ENCODE data around the gene COMMD7. TPM values are rescaled to one million over a fixed set of nuclear protein-coding genes. Genes with fewer than 3 reads are reported as not detected.

Gene COMMD7
- total RNA-seq, 1 donor from 2014 or later, result 82.9 TPM

DNA sequence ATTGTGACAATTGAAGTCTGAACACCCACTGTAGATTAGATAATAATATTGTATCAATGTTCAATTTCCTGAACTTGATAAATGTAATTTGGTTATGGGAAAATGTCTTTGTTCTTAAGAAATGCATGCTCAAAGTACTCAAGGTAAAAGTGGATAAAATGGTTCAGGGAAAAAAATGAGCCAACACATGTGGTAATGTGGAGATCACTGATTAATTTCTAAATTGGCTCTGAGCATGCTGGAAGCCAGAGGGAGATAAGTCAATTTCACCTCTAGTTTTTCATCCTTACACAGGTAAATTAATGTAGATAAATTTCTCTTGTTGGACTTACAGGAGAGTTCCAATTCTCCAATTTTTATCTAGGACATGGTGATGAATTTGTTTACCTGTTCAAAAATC lies 8.0 kb upstream of the COMMD7 start:
- H3K36me3 Mint-ChIP-seq (ENCODE audit: low read depth), result no peaks in the 10 kb centered on the region

DNA sequence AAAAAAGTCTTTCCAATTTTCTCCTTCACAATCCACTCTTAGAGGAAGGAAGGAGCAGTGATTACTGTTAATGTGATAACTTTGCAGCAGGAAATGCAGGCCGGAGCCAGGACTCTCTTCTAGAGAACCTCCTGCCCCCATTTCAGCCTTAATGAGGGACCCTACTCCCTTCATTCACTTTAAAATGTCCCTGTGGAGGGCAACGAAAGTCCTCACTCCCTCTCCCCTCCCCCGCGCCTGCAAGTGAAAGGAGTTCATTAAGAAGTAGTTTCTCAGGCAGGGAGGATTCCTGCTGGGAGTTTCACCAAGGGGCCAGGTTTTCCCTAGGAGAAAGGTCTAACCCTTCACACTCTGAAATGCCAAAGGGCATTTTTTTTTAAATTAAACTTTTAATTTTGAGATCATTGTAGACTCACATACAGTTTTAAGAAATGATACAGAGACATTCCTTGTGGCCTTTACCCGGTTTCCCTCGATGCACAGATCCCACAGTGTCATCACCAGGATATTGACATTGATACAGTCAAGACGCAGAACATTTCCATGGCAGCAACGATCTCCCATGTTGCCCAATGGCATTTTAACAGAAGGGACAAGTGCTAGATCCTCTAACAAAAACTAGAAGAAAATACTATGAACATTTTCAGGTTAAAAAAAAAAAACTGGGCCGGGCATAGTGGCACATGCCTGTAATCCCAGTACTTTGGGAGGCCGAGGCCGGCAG lies 6.8 kb upstream of the COMMD7 start:
- DNase-seq (ENCODE audit: low spot score), result no peak
- no peak overlapping the region for H3K4me3 Mint-ChIP-seq (ENCODE audit: unreplicated experiment)
- H3K27ac Mint-ChIP-seq (ENCODE audit: unreplicated experiment), result peak overlapping the region; percentile 12
- H3K36me3 Mint-ChIP-seq (ENCODE audit: low read depth), result no peaks in the 10 kb centered on the region
- no peaks in the 10 kb centered on the region for H3K9me3 Mint-ChIP-seq (ENCODE audit: low read depth)
- H3K4me1 Mint-ChIP-seq (ENCODE audit: low read depth), result peaks cover 38% of the 10 kb centered on the region
- no peaks in the 10 kb centered on the region for H3K27me3 Mint-ChIP-seq (ENCODE audit: low read depth)
- TF ChIP-seq, protein P1, sequence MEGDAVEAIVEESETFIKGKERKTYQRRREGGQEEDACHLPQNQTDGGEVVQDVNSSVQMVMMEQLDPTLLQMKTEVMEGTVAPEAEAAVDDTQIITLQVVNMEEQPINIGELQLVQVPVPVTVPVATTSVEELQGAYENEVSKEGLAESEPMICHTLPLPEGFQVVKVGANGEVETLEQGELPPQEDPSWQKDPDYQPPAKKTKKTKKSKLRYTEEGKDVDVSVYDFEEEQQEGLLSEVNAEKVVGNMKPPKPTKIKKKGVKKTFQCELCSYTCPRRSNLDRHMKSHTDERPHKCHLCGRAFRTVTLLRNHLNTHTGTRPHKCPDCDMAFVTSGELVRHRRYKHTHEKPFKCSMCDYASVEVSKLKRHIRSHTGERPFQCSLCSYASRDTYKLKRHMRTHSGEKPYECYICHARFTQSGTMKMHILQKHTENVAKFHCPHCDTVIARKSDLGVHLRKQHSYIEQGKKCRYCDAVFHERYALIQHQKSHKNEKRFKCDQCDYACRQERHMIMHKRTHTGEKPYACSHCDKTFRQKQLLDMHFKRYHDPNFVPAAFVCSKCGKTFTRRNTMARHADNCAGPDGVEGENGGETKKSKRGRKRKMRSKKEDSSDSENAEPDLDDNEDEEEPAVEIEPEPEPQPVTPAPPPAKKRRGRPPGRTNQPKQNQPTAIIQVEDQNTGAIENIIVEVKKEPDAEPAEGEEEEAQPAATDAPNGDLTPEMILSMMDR (IDR thresholded peaks at IDR 0.05), result no peak

More for the DNA sequence above, 8.0 kb upstream of the COMMD7 start:
- Mint-ChIP-seq H3K27ac (ENCODE audit: unreplicated experiment) (peak overlapping the region; percentile 1), H3K27me3 (ENCODE audit: low read depth) (no peaks in the 10 kb centered on the region), H3K4me1 (ENCODE audit: low read depth) (peaks cover 30% of the 10 kb centered on the region), H3K4me3 (ENCODE audit: unreplicated experiment) (no peak overlapping the region), H3K9me3 (ENCODE audit: low read depth) (no peaks in the 10 kb centered on the region)
- no peak for DNase-seq (ENCODE audit: low spot score)
- TF ChIP-seq, protein P1 (IDR thresholded peaks at IDR 0.05), result no peak

DNA sequence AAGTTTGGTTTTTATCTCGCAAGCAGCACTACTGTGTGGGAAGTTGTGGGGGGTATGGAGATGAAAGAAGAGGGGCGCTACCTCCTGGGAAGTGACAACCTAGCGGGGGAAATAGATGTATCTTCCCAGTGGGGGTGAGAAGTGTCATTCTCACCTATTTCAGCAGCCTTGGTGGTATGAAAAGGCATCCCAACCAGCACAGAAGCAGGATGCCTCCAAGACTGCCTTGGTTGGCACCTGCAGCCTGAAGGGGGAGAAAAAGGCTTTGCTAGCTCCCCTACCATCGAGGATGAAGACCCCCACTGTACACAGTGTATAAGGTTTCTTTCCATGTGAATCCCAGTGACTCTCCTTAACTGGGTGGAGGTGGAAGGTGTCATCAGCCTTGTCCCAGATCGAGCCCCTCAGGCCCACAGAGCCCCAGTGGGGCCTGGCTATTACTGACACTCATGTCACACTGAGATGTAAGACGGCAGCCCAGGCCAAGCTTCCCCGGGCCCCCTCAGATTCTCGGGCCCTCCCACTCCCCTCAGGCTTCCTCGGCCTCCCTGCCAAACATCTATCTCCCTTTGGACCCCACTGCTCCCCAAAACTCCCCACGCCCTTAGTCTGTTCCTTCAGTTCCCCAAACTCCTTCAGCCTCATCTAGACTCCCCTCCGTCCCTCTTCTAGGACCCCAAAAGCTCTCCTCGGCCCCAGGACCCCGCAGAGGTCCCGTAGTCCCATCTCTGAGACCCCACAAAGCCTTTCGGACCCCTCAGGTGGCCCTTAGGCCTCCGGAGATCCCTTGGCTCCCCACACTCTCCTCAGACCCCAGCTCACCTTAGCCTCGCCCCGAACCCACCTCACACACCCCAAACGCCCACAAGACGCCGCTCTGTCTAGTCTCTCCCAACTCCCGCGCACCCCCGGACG lies 688 bp downstream of the COMMD7 start:
- peak overlapping the region; percentile 99 for H3K4me3 Mint-ChIP-seq (ENCODE audit: unreplicated experiment)
- peak overlapping the region; percentile 97 for H3K27ac Mint-ChIP-seq (ENCODE audit: unreplicated experiment)
- TF ChIP-seq, protein P1 (IDR thresholded peaks at IDR 0.05), result peak; percentile 19
- no peaks in the 10 kb centered on the region for H3K27me3 Mint-ChIP-seq (ENCODE audit: low read depth)
- no peaks in the 10 kb centered on the region for H3K9me3 Mint-ChIP-seq (ENCODE audit: low read depth)
- DNase-seq (ENCODE audit: low spot score), result no peak
- H3K4me1 Mint-ChIP-seq (ENCODE audit: low read depth), result peaks cover 49% of the 10 kb centered on the region
- no peaks in the 10 kb centered on the region for H3K36me3 Mint-ChIP-seq (ENCODE audit: low read depth)

DNA sequence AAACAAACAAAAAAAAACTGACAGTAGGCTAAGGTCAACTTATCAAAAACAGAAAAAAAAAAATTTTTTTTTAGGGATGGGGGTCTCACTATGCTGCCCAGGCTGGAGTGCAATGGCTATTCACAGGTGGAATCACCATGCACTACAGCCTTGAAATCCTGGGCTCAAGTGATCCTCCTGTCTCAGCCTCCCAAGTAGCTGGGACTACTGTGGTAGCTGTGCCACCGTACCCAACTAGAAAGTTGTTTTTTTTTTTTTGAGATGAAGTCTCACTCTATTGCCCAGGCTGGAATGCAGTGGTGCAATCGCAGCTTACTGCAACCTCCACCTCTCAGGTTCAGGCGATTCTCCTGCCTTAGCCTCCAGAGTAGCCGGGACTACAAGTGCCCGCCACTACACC lies 2.1 kb downstream of the COMMD7 start:
- Mint-ChIP-seq H3K27me3 (ENCODE audit: low read depth) (no peaks in the 10 kb centered on the region), H3K27ac (ENCODE audit: unreplicated experiment) (no peak overlapping the region), H3K4me1 (ENCODE audit: low read depth) (peaks cover 46% of the 10 kb centered on the region), H3K36me3 (ENCODE audit: low read depth) (no peaks in the 10 kb centered on the region), H3K9me3 (ENCODE audit: low read depth) (no peaks in the 10 kb centered on the region), H3K4me3 (ENCODE audit: unreplicated experiment) (no peak overlapping the region)
- DNase-seq (ENCODE audit: low spot score), result no peak
- TF ChIP-seq, protein P1 (IDR thresholded peaks at IDR 0.05), result no peak
